Measurements from ENCODE around the gene GRK5.
A peak's percentile ranks its signal among the peaks of the same experiment; 100 is the strongest.
"Not testable (repeated sequence)": the region's sequence is repeated elsewhere in the genome, so short reads cannot be mapped to it uniquely, and the experiment has no call there.

GRK5 gene

GRCh38 chr10:119174109-119174508 is 33.3 kb upstream of the GRK5 start:
- Histone ChIP-seq H3K9me3 (ENCODE audit: low read depth, low read length) (no peaks in the 10 kb centered on the region), H3K9ac (ENCODE audit: insufficient read length) (no peak overlapping the region), H3K4me3 (no peak overlapping the region), H3K27ac (no peak overlapping the region), H3K36me3 (ENCODE audit: insufficient read depth, low read length) (peaks cover 59% of the 10 kb centered on the region)
- TF ChIP-seq EZH2 (IDR thresholded peaks at IDR 0.05) = no peak
- TF ChIP-seq POLR2AphosphoS5 (IDR thresholded peaks at IDR 0.05; ENCODE audit: borderline replicate concordance, low read depth, low read length) = no peak
- TF ChIP-seq FOXP2 (optimal IDR thresholded peaks at IDR 0.05; ENCODE audit: control extremely low read depth, extremely low read length, insufficient read depth) = no peak
- no peak for DNase-seq (ENCODE audit: low read depth, low spot score)

GRCh38 chr10:119176166-119176565 is 31.2 kb upstream of the GRK5 start:
- no peak for DNase-seq (ENCODE audit: low read depth, low spot score)
- H3K36me3 ChIP-seq (ENCODE audit: insufficient read depth, low read length) = peaks cover 48% of the 10 kb centered on the region
- H3K9ac ChIP-seq (ENCODE audit: insufficient read length) = no peak overlapping the region

GRCh38 chr10:119177708-119178371 is 29.5 kb upstream of the GRK5 start:
- H3K9me3 ChIP-seq (ENCODE audit: low read depth, low read length) = no peaks in the 10 kb centered on the region
- H3K4me3 ChIP-seq = peak overlapping the region; percentile 90
- no peak for DNase-seq (ENCODE audit: low read depth, low spot score)
- peaks cover 35% of the 10 kb centered on the region for H3K36me3 ChIP-seq (ENCODE audit: insufficient read depth, low read length)
- peak overlapping the region; percentile 85; the same call in 1 of the 2 replicates for H3K27ac ChIP-seq
- no peak for TF ChIP-seq FOXP2 (optimal IDR thresholded peaks at IDR 0.05; ENCODE audit: control extremely low read depth, extremely low read length, insufficient read depth)
- no peak for TF ChIP-seq EZH2 (IDR thresholded peaks at IDR 0.05)
- TF ChIP-seq POLR2AphosphoS5 (IDR thresholded peaks at IDR 0.05; ENCODE audit: borderline replicate concordance, low read depth, low read length) = no peak
- H3K9ac ChIP-seq (ENCODE audit: insufficient read length) = peak overlapping the region; percentile 92

More at GRCh38 chr10:119176166-119176565, 31.2 kb upstream of the GRK5 start:
- H3K9me3 ChIP-seq (ENCODE audit: low read depth, low read length) = no peaks in the 10 kb centered on the region
- H3K4me3 ChIP-seq = no peak overlapping the region
- TF ChIP-seq EZH2 (IDR thresholded peaks at IDR 0.05) (no peak), FOXP2 (optimal IDR thresholded peaks at IDR 0.05; ENCODE audit: control extremely low read depth, extremely low read length, insufficient read depth) (no peak), POLR2AphosphoS5 (IDR thresholded peaks at IDR 0.05; ENCODE audit: borderline replicate concordance, low read depth, low read length) (no peak)
- H3K27ac ChIP-seq = peak overlapping the region; percentile 31; the same call in 1 of the 2 replicates

- Histone ChIP-seq H3K36me3 (ENCODE audit: insufficient read depth, low read length) (peaks cover 31% of the 10 kb centered on the region), H3K9ac (ENCODE audit: insufficient read length) (peak within 1 kb of the TSS; percentile 92), H3K4me3 (peak within 1 kb of the TSS; percentile 90), H3K27ac (peak within 1 kb of the TSS; percentile 85), H3K9me3 (ENCODE audit: low read depth, low read length) (no peaks in the 10 kb centered on the region)
- TF ChIP-seq FOXP2 (optimal IDR thresholded peaks at IDR 0.05; ENCODE audit: control extremely low read depth, extremely low read length, insufficient read depth) (no peak), POLR2AphosphoS5 (IDR thresholded peaks at IDR 0.05; ENCODE audit: borderline replicate concordance, low read depth, low read length) (peak; percentile 91), EZH2 (IDR thresholded peaks at IDR 0.05) (no peak)
- DNase-seq (ENCODE audit: low read depth, low spot score) = peak; percentile 50
Measured at GRCh38 chr10:119178372-119179119, 28.8 kb upstream of the GRK5 start, which contains the start of gene PRDX3. TSS of gene PRDX3 (minus strand) at chr10:119178812. CDS start at chr10:119178790, 22 bp downstream.

- not testable (repeated sequence) for H3K9me3 ChIP-seq (ENCODE audit: low read depth, low read length); DNase-seq (ENCODE audit: low read depth, low spot score); H3K27ac ChIP-seq; H3K4me3 ChIP-seq; H3K9ac ChIP-seq (ENCODE audit: insufficient read length)
- H3K36me3 ChIP-seq (ENCODE audit: insufficient read depth, low read length) = peaks cover 12% of the 10 kb centered on the region
Measured at GRCh38 chr10:119180850-119181400, 26.4 kb upstream of the GRK5 start.

- TF ChIP-seq FOXP2 (optimal IDR thresholded peaks at IDR 0.05; ENCODE audit: control extremely low read depth, extremely low read length, insufficient read depth) = no peak
- TF ChIP-seq EZH2 (IDR thresholded peaks at IDR 0.05) = no peak
- TF ChIP-seq POLR2AphosphoS5 (IDR thresholded peaks at IDR 0.05; ENCODE audit: borderline replicate concordance, low read depth, low read length) = no peak
- no peak overlapping the region for H3K4me3 ChIP-seq
- no peaks in the 10 kb centered on the region for H3K9me3 ChIP-seq (ENCODE audit: low read depth, low read length)
- no peak overlapping the region for H3K9ac ChIP-seq (ENCODE audit: insufficient read length)
- no peak for DNase-seq (ENCODE audit: low read depth, low spot score)
- no peaks in the 10 kb centered on the region for H3K36me3 ChIP-seq (ENCODE audit: insufficient read depth, low read length)
- no peak overlapping the region for H3K27ac ChIP-seq
Measured at GRCh38 chr10:119183664-119184412, 23.5 kb upstream of the GRK5 start.

- Histone ChIP-seq H3K4me3 (no peak overlapping the region), H3K36me3 (ENCODE audit: insufficient read depth, low read length) (no peaks in the 10 kb centered on the region), H3K9me3 (ENCODE audit: low read depth, low read length) (no peaks in the 10 kb centered on the region), H3K27ac (no peak overlapping the region), H3K9ac (ENCODE audit: insufficient read length) (no peak overlapping the region)
- TF ChIP-seq EZH2 (IDR thresholded peaks at IDR 0.05) (no peak), POLR2AphosphoS5 (IDR thresholded peaks at IDR 0.05; ENCODE audit: borderline replicate concordance, low read depth, low read length) (no peak), FOXP2 (optimal IDR thresholded peaks at IDR 0.05; ENCODE audit: control extremely low read depth, extremely low read length, insufficient read depth) (no peak)
- DNase-seq (ENCODE audit: low read depth, low spot score) = no peak
Measured at GRCh38 chr10:119189811-119190282, 17.5 kb upstream of the GRK5 start.

GRCh38 chr10:119190353-119190752 is 17.0 kb upstream of the GRK5 start:
- Histone ChIP-seq H3K27ac (no peak overlapping the region), H3K9ac (ENCODE audit: insufficient read length) (no peak overlapping the region)

More at GRCh38 chr10:119190353-119190752, 17.0 kb upstream of the GRK5 start:
- Histone ChIP-seq H3K9me3 (ENCODE audit: low read depth, low read length) (no peaks in the 10 kb centered on the region), H3K4me3 (no peak overlapping the region), H3K36me3 (ENCODE audit: insufficient read depth, low read length) (no peaks in the 10 kb centered on the region)
- no peak for DNase-seq (ENCODE audit: low read depth, low spot score)
- TF ChIP-seq POLR2AphosphoS5 (IDR thresholded peaks at IDR 0.05; ENCODE audit: borderline replicate concordance, low read depth, low read length) (no peak), FOXP2 (optimal IDR thresholded peaks at IDR 0.05; ENCODE audit: control extremely low read depth, extremely low read length, insufficient read depth) (no peak), EZH2 (IDR thresholded peaks at IDR 0.05) (no peak)
